GM12874 (cell line): ENCODE results near the gene LRRC3.

Source experiments
- TF ChIP-seq, protein P1 (sequence below): IDR thresholded peaks from 2 replicates; pipeline ENCODE4 v1.5.1; 2011; ENCODE audit warnings: low read depth, mild to moderate bottlenecking, control low read depth, low read length, moderate library complexity; ENCODE audit not compliant: insufficient read depth

The LRRC3 gene

DNA sequence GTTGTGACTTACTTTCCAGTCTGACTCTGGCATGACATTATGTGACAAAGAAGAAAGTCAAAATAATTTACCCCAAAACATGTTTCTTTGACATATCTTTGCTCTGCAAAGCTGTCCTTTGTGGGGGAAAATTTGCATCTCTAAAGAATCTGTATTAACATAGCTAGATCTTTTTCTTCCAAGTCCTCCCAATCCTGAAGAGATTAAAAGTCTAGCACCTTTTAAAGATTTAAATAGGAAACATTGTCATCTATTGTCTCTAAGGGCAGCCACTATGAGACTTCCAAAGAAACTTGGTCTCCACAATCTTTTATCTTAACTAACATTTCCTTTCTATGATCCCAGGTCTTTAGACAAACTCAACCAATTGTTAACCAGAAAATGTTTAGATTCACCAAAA is 16.0 kb downstream of the LRRC3 start:
- TF ChIP-seq, protein P1, sequence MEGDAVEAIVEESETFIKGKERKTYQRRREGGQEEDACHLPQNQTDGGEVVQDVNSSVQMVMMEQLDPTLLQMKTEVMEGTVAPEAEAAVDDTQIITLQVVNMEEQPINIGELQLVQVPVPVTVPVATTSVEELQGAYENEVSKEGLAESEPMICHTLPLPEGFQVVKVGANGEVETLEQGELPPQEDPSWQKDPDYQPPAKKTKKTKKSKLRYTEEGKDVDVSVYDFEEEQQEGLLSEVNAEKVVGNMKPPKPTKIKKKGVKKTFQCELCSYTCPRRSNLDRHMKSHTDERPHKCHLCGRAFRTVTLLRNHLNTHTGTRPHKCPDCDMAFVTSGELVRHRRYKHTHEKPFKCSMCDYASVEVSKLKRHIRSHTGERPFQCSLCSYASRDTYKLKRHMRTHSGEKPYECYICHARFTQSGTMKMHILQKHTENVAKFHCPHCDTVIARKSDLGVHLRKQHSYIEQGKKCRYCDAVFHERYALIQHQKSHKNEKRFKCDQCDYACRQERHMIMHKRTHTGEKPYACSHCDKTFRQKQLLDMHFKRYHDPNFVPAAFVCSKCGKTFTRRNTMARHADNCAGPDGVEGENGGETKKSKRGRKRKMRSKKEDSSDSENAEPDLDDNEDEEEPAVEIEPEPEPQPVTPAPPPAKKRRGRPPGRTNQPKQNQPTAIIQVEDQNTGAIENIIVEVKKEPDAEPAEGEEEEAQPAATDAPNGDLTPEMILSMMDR: no peak

DNA sequence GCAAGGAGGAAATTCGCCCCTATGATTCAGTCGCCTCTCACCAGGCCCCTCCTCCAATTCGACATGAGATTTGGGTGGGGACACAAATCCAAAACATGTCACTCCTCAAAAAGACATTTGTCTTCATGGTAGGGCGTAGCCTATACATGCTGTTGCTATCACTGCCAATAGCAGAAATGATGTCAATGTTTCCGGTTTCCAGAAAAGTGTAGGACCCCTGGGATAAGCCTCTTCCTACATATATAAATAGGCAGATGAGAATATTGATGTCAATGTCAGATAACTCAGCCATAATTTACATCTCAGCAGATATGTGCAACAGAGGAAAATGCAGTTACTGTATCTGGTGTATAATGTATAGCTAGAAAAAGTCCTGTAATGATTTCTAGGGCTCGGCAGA is 16.7 kb downstream of the LRRC3 start:
- TF ChIP-seq, protein P1: no peak

DNA sequence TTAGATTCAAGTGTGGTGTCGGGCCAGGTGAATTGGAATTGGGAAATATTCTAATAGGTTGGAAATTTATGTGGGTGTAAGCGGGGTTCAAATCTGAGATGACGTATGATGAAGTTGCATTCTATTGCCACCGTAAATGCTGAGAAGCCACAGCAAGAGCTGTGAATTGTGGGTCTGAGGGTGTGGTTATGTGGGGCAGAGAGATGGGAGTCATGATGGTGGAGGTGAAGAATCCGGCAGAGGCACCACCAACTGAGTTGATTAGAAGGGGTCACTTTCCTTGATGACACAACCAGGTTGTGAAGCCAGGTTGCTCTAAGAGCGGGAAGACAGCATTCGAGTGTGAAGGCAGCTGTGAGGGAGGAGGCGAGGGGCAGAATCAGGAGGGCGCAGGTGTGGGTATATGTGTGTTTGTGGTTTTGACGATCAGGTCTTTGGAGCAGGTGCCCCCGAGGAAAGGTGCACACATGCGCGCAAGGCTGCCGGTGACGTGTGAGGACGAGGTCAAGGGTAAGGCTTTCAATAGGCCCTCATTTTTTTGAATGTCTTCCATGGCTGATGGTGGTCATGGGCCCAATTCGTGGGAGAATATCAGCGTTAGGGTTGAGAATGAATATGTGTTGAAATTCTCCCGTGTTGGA is 18.7 kb downstream of the LRRC3 start:
- TF ChIP-seq, protein P1: no peak

DNA sequence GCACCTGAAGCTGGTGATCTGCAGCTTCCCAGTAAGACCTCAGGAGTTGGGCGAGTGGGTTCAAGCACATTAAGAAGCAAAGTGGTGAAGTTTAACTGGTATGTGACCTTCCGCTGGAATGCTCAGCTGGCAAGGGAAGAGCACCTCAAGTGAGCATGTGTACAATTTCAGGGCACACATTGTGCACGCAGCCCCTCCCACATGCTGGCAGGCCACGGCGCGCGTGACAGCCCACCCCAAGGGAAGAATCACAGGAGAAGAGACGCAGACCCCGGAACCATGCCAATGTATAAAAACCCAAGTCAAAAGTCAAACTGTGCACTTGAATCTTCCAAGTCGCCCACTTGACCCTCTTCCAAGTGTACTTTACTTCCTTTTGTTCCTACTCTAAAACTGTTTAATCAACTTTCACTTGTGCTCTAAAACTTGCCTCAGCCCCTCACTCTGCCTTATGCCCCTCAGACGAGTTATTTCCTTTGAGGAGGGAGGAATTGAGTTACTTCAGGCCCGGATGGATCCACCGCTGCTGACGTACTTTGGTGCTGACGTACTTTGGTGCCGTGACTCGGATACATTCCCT is 20.0 kb downstream of the LRRC3 start:
- TF ChIP-seq, protein P1: no peak

DNA sequence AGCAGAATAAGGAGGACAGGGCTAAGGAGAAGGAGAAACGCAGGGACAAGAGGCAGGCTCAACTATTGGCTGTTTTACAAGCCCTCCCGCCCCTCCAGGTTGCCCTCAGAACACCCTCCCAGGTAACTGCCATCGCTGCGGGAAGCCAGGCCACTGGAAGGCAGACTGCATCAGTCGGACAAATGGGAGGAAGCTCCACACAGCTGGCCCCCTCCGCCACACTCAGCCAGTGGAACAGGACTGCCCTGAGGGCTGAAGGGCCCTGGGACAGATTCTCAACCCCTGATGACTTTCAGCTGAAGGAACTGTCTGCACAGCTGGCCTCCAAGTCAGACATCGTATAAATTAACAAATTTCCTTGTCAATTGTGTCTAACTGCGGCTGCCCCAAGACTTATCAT is 21.8 kb downstream of the LRRC3 start:
- TF ChIP-seq, protein P1: no peak

DNA sequence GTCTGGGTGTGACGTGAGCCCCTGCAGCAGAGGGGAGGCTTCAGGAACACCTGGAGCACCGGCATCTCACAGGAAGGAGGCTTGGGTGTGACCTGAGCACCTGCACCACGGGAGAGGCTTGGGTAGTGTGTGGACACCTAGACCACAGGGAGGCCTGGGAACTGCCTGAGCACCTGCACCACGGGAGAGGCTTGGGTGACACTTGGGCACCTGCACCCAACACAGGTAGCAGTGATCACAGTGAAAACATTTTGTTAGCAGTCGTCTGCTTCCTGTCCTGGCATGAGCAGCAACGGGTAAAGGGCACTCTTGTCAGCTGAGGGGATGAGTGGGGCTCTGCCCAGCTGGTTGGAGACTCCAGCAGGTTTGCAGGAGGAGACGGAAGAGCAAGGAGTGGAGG is 22.4 kb downstream of the LRRC3 start:
- TF ChIP-seq, protein P1: no peak

DNA sequence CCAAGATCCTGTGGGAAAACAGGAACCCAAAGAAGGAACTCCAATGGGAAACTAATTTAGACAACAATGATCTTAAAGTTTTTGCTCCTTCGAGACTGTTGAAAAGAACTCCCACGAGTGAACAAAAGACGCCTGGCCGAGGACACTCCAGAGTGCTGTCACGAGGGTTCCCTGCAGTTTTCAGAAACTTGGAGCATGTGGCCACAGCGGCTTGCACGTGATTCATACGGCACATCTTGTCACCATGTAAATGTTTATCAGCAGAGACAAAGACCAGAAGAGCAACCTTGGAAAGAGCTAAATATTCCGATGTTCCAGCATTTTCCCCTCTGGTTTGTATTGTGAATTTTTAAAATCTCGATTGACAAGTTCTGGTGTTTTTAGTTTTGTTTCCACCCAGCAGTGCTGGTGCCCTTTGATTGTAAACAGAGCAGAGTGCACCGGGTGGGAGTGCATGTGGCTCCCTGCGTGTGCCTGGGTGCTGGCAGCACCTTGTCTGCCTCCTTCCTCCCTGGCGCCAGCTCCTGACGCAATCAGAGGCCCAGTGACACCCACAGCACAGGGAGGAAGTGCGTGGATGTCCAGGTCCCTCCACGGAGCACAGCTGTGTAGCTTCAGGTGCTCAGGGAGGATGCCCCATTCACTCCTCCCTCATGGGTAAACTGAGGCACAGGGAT is 23.0 kb downstream of the LRRC3 start:
- TF ChIP-seq, protein P1: no peak
